Fibroblast of skin of back (primary cell): Measurements from ENCODE around the gene CHEK1. TPM values are rescaled to one million over a fixed set of nuclear protein-coding genes. Genes with fewer than 3 reads are reported as not detected.
"Not testable (repeated sequence)": the region's sequence is repeated elsewhere in the genome, so short reads cannot be mapped to it uniquely, and the experiment has no call there.

Experiments used
- DNase-seq: peaks from one replicate; pipeline ENCODE4 v3.0.0-alpha.2; 2013
- polyA plus RNA-seq, 2 experiments: library from polyadenylated mRNA; unstranded; fragments of 120-200 nt; gene quantifications; one replicate each; pipeline ENCODE4 v1.2.1, GENCODE V29; 2013; ENCODE audit not compliant: insufficient read length in 2 of 2

The CHEK1 gene
- polyA plus RNA-seq (2013, experiment 1 of 2; ENCODE audit: insufficient read length) = 27.3 TPM
- polyA plus RNA-seq (2013, experiment 2 of 2; ENCODE audit: insufficient read length) = 13.0 TPM

DNA sequence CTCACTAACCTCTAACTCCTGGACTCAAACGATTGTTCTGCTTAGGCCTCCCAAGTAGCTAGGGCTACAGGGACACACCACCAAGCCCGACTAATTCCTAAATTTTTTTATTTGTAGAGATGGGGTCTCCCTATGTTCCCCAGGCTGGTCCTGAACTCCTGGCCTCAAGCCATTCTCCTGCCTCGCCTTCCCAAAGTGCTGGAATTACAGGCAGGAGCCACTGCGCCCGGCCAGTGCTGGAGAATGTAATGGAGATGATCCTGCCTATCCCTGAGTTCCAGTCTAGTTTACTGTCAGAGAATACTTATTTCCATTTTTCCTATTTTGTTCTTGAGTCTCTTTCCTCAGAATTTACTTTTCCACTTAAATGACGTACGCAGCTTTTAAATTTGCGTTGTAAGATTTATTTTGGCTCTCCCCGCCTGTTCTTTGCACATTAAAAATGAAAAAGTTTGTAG lies at the start of gene CHEK1:
CHEK1 (plus strand) TSS at position 408 of the 458 bp plus-strand sequence. CDS start 1,606 bp downstream, outside the sequence.
- DNase-seq = no peak

DNA sequence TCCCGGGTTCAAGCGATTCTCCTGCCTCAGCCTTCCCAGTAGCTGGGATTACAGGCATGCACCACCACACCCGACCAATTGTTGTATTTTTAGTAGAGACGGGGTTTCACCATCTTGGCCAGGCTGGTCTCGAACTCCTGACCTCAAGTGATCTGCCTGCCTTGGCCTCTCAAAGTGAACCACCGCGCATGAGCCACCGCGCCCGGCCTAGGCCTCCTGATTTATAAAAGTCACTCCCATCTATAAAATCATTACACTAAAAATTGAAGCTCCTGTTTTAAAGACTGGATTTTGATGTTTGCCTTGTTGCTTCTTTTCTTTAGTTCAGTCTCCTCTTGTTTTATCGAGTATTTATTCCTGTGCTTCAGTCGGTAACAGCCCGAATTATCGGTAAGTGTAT lies 47.8 kb upstream of the CHEK1 start:
- DNase-seq = not testable (repeated sequence)

DNA sequence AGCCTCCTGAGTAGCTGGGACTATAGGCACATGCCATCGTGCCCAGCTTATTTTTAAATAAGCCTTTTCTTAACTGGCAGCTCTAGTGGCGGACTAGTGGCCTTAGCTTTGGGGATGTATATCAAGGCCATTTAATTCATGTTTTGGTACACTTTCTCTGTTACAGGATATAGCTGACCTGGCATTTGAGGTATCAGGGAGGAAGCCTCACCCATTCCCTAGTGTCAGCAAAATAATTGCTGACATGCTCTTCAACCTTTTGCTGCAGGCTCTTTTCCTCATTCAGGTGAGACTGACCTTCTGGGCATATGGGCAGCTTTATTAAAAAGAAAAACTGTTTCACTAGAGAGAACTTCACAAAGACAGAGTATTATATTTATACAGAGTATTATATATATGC lies 46.2 kb upstream of the CHEK1 start:
- DNase-seq = no peak

DNA sequence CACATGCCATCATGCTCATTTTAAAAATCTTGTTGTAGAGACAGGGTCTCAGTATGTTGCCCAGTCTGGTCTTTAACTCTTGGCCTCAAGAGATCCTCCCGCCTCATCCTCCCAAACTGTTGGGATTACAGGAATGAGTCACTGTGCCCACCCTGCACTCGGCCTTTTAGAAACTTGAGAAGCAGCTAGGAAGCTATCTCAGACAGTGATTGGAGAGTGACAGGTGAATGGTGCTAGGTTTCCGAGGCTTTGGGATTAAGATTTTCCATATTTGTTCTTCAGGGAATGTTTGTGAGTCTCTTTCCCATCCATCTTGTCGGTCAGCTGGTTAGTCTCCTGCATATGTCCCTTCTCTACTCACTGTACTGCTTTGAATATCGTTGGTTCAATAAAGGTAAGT lies 45.2 kb upstream of the CHEK1 start:
- no peak for DNase-seq

DNA sequence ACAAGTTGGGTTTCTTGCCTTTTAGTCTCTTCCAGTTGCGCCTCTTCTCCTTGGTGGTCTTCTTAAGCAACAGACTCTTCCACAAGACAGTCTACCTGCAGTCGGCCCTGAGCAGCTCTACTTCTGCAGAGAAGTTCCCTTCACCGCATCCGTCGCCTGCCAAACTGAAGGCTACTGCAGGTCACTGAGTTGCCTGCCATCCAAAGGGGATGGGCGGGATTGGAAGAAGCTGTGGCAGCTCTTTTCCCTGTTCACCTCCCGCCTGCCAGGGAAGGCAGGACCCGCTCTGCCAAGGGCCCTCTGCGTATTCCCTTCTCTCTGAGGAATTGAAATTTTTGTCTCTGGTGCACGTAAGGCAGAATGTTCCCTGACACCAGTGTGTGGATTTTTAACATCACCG lies 41.5 kb upstream of the CHEK1 start:
- no peak for DNase-seq

DNA sequence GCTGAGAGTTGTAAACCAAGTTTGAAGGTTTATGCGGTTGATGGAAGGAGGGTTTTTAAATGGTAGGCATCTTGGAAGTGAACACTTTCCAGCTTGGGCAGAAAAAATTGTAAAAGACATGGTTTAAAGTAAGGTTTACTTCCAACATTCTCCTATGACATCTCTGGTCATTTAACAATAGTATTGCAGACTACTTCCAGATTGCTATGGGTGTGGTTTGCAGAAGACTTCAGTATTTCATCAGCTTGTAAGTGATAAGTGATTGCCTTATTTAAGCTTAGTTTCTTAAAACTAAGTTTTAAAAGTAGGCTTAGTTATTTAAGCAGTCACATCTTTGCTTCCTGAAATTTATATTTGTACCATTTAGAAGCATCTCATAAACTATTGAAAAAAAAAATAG lies 39.5 kb upstream of the CHEK1 start:
- DNase-seq = no peak

DNA sequence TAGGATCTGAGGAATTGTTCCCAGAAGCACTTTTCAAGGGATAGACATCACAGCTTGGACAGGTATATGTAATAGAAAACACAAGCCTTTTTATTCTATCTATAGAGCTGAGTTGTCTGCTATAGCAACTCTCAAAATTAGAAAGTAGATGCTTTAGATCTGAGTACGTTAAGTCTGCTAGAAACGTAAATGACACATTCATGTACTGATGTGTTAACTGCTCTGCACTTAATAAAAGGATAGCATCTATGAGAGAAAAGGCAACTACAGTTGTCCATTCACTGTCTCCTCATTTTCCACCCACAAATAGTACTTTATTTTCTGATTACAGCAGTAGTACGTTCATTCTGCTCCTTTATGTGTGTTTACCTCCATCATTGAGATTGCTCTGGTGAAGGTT lies 38.3 kb upstream of the CHEK1 start:
- DNase-seq = no peak

DNA sequence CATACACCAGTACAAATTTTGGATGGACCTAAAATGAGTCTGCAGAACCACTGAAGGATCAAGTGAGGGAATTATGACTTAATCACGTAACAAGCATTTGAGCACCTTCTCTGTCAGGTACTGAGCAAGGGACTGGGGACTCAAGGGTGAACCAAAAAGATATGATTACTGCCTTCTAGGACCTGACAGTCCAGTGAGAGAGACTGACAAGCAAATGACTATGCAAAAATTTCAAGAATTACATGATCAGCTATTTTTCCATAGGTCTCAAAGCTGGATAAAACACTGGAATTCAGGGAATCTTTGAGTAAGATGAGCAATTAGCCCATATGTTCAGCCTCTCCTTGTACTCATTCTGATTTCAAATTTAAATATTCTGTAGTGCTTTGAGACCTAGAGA lies 37.5 kb upstream of the CHEK1 start:
- DNase-seq = peak; percentile 18

DNA sequence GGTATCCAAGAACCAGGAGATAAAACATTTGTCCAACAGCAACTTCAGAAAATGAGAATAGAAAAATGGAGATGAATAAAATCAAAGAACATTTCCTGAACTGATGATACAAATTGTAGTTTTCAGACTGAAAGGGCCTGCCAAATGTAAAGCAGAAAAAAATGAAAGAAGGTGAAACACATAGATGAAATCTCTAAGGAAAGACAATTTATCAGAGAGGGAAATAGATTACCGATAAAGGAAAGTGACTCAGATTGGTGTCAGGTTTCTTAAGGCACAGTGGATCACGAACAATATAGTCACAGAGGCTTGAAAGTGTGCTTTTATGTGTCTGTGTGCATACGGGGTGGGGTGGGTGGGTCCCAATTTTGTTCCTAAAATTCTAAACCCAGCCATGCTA lies 36.5 kb upstream of the CHEK1 start:
- no peak for DNase-seq

DNA sequence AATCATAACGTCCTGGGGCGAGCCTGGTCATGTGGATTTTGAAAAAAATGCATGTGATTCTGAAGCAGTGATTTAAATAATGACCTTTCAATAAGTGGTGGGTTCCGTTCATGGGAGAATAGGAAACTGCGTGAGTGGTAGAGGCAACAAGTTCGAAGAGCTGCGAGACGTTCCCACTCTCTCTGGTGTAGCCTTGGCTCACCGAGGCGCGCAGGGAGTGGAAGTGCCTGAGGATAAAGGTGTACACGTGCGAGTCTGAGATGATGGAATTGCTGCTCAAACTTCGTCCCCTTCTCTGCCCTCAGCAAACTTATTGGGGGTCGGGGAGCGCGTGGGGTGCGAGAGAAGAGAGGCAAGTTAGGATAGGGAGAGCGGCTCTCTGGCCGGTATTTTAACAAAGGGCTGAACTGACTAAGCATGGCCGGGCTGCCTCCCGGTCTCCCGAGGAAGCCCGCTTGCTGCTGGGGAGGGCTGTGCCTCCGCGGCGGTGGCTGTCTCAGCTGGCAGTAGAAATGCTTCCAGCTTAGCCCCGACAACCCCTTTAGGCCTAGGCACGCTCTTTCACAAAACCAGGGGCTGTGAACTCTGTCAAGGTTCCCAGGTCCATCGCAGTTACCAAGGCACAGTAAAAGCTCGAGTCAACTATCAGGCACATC lies 33.2 kb upstream of the CHEK1 start:
- no peak for DNase-seq

DNA sequence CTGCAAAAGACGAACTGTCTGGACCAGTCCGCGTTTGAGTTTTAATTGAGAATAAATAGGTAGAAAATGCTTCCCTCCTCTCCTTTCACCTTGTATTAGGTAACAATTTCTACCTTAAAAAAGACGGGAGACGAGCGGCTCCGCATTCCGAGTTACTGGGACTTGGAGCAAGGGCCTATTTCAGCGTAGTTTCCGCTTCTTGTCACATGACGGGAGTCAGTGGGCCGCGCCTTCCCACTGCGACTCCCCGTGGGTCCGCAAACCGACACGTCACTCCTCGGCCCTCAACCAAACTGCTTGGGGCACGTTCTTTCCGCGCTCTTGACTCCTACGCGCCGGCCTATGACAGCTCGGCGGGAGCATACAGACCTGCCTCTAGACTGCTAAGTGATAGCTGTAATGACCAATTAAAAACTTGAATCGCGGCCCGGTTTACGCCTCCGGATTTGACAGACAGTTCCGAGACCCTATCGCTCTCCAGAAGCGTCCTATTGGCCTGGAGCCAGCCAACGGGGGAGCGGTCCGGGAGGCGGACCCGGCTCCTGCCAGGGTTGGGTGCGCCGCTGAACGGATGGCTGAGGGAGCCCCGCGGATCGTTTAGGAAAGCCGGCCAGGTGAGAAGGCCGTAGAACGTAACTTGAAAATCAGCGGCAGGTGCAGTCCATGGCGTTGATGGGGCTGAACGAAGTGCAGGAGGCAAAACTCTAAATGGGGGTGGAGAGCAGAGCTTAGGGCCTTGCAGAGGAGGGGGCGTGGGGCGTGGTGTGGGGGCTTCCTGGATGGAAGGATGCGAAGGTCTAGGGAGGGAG lies 32.5 kb upstream of the CHEK1 start, which contains the start of gene STT3A:
STT3A (plus strand) TSS at position 548 of the 809 bp plus-strand sequence. CDS start 3,064 bp downstream, outside the sequence.
- peak; percentile 100 for DNase-seq

DNA sequence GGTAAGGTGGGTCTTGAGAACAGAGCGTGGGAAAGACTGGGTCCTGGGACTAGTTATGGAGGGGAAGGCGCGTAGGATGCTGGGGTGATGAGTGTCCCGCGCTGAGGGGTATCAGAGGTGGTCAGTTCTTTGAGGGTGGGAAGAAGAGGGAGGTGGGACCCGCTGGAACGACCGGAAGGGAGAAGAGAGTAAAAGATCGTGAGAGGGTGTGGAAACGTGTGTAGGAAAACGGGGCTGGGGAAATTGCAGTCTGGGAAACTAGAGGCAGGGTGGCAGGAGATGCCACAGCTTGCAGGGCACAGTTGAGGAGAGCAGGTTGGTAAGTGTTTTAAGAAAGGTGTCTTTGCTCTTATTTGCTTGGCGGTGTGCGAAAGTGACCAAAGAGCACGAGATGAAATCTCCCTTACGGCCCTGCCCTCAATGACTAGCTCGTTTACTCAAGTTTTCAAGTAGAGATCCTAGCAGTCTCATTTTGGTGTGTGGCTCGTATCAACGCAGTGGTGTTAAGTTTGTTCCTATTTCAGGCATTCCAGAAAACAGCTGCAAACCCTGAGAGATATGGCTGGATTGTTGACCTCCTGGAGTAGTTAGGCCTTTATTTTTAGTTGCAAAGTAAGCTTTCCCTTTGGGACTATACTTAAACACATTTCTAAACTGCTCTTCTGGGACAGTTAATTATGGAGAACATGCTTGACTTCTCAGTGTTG lies 31.7 kb upstream of the CHEK1 start:
- DNase-seq = peak; percentile 62

DNA sequence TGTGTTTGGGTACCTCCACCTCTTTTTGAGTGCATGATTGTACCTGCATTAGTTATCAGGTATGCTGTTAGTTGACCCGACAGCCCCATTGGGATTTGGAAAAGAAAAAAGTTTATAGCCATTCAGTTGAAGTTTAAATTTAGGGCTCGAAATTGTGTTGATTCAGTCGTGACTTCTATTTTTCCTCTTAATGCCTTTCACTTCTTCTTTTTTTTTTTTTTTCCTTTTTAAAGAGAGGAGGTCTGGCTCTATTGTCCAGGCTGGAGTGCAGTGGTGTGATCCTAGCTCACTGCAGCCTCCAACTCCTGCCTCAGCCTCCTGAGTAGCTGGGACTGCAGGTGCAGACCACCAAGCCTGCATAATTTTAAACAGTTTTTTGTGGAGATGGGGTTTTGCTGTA lies 30.0 kb upstream of the CHEK1 start:
- no peak for DNase-seq

DNA sequence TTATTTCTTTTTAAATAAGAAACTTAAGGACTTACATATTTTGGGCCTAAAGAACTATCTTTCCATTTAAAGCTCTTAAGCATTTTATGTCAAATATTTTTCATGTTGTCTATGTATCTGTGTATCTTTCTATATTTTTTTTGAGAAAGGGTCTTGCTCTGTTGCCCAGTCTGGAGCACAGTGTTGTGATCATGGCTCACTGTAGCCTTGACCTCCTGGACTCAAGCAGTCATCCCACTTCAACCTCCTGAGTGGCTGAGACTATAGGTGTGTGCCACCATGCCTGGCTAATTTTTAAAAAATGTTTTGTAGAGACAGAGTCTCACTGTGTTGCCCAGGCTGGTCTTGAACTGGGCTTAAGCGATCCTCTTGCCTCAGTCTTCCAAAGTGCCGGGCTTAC lies 24.3 kb upstream of the CHEK1 start:
- no peak for DNase-seq

DNA sequence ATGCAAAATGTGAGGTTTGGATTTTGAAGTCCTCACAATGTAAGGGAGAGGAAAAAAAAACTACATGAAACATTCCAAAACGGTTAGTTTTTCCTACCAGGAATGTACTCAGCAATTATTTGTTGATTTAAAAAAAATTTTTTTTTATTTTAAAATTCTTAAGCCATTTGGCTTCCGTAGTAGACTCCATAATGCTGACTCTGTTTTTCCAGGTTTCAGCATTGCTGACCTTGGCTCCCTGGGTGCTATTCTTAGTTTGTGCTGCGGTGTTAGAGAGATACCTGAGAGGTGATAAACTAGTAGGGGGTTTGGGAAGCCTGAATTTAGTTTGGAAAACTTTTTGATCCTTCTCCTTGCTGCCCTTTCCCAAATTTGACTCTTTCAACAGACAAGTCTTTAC lies 21.8 kb upstream of the CHEK1 start:
- DNase-seq = peak; percentile 72

DNA sequence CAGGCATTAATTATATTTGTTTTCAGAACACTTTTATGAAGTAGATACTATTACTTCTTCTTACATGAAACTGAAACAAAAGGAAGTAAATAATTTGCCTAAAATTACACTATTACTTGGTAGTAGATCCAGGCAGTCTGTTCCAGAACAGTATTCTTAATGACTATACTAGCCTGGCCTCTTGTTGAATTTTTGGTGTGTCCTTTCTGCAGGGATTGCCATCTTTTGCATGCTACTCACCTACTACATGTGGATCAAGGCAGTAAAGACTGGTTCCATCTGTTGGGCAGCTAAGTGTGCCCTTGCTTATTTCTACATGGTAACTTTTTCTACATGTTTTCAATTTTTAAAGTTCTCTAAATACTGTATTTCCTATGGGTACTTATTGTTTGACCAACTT lies 19.5 kb upstream of the CHEK1 start:
- DNase-seq = no peak

DNA sequence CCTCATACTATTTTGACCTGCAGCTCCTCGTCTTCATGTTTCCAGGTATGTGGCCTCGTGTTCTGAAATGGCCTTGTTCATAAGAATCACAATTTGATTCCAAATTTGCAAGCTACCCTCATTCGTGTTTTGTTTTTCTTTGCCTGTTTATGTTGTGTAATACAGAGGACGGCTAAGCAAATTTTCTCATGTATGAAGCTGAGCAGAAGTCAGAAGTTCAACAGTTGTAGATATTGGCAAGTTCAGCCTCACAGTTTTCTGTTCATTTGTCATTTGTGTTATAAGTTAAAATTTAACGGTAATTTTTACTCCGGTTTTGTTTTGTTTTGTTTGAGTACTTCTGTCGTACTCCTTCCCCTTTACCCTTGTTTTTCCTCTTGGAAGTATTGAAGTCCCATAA lies 15.4 kb upstream of the CHEK1 start:
- no peak for DNase-seq

DNA sequence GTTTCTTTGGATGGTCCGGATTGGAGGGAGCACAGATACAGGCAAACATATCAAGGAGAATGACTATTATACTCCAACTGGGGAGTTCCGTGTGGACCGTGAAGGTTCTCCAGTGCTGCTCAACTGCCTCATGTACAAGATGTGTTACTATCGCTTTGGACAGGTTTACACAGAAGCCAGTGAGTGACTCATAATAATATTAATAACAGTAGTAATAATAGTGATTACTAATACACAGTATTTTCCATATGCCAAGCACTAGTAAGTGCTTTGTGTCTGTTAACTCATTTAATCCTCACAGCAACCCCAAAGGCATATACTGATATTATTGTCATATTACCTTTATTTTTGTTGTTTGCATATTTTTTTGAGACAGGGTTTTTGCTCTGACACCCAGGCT lies 6.6 kb upstream of the CHEK1 start:
- DNase-seq = no peak

DNA sequence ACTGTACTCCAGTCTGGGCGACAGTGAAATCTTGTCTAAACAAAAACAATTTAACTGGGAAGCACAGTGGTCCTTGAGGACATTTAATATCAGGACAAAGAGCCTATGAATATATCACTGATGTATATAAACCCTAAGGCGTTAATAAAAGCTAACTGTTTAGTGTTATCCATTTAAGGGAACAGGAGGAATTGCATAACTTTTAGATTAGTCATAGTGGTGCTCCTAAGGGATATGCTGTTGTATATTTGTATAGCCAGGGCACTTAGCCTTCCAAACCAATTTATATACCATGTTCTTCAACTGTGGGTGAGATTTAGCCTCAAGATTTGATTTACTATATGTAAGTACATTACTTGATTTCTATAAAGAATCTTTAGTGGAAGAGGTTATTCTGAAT lies 3.0 kb upstream of the CHEK1 start:
- peak; percentile 76 for DNase-seq

DNA sequence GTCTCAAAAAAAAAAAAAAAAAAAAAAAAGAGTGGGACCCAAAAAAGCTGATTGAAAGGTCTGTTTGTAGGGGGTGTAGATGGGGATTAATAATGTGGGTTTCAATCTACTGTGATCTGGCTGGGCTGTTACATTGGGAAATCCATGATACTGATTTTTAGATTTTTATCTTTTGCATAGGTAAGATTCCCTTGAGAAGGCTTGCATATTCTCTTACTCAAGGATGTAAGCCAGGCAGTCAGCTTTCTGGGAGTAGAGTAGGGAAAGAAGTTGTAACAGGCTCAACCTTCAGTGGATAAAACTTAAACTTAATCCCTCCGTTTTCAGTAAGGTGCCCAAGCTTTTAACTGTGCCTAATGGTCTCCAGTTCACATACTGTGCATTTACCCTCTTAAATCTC lies 1.9 kb upstream of the CHEK1 start:
- DNase-seq = no peak

DNA sequence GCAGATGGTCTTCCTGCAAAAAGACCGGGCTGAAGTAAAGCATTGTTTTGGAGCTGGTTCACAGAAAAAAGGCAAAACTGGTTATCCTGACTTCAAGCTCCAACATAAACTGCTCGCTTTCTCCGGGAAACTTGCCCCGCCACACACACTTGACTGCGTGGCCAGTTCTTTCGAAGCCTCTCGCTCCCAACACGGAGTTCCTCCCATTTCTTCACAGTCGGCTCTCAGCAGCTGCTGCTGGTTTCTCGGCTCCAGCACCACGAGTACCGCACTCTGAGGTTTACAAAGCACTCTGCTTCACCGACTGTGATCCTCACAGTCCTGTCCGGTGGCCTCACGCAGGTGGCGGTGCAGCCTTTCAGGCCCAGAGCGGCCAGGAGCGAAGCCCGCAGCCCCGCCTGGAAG lies 264 bp downstream of the CHEK1 start:
- DNase-seq = no peak

DNA sequence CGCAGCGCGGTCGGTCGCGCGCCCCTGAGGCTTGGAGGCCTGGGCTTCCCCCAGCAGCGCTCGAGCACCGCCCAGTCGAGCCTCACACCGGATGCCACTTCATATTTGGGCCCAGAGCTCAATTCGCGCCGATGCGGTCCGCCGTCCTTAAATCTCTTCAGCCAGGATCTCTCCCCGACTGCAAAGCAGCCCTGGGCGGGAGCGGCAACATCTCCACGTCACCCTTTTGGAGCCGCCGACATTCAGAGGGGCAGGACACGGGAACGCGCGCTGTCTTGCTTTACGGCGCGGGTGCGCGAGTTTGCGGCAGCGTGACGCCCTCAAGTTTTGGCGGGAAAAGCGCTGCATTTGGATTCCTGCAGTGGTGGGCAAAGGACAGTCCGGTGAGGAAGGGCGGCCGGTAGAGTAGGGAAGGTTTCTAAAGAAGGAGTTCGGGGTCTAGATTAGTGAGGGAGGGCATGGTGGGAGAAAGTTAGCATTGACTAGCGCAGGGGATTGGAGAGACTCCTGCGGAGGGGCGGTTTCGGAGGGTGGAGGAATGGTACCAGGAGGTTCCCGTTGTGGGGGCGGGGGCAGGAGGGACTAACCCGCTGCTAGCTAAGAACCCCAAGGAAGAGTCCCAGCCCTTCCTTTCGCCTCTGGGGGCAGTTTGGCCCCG lies 796 bp downstream of the CHEK1 start:
- DNase-seq = peak; percentile 91
